WTC11 (cell line): ENCODE measurements around the gene IL17RC. TPM values are rescaled to one million over a fixed set of nuclear protein-coding genes. Genes with fewer than 3 reads are reported as not detected.

ENCODE experiments used
- ATAC-seq: fragments of 200-7000 bp; cut with Tn5 transposase; 2 replicates; pipeline ENCODE4 v1.10.0; 2021; ENCODE audit warnings: mild to moderate bottlenecking, moderate library complexity
- CTCF ChIA-PET: fragments of 300-600 bp; sonication (Branson Sonifier 250); formaldehyde crosslinking; loops from one replicate; lab custom pipeline; 2021; ENCODE audit warnings: antibody characterized with exemption; lab: Charles Lee
- POLR2A ChIA-PET: fragments of 350-600 bp; sonication (Branson Sonifier 250); formaldehyde crosslinking; loops from one replicate; lab custom pipeline; 2021; ENCODE audit warnings: antibody characterized with exemption; lab: Charles Lee
- DNase-seq: peaks from one replicate; pipeline ENCODE4 v3.0.0; 2021; ENCODE audit warnings: low spot score
- H3K27ac Mint-ChIP-seq: 2 replicates; pipeline ENCODE4 v1.8.0; 2021; ENCODE audit warnings: mixed read lengths
- H3K27me3 Mint-ChIP-seq: 2 replicates; pipeline ENCODE4 v1.8.0; 2021; ENCODE audit warnings: low read depth, mild to moderate bottlenecking, moderate library complexity, mixed read lengths
- H3K36me3 Mint-ChIP-seq: 2 replicates; pipeline ENCODE4 v1.8.0; 2021; ENCODE audit warnings: mixed read lengths
- H3K4me1 Mint-ChIP-seq: 2 replicates; pipeline ENCODE4 v1.8.0; 2022; ENCODE audit warnings: mixed read lengths
- H3K4me3 Mint-ChIP-seq: 2 replicates; pipeline ENCODE4 v1.8.0; 2021; ENCODE audit warnings: mild to moderate bottlenecking, moderate library complexity, mixed read lengths
- H3K9me3 Mint-ChIP-seq: 2 replicates; pipeline ENCODE4 v1.8.0; 2021; ENCODE audit warnings: mixed read lengths
- CBFB ChIP-seq: sonication (generic); formaldehyde crosslinking; IDR thresholded peaks from 2 replicates; pipeline ENCODE4 v1.8.1; 2022; ENCODE audit warnings: mild to moderate bottlenecking, low read depth, missing genetic modification reagents
- ELF4 ChIP-seq: sonication (generic); formaldehyde crosslinking; IDR thresholded peaks from 2 replicates; pipeline ENCODE4 v1.8.1; 2022; ENCODE audit warnings: low read depth, mild to moderate bottlenecking, moderate library complexity, missing genetic modification reagents
- ESRRA ChIP-seq: sonication (generic); formaldehyde crosslinking; IDR thresholded peaks from 2 replicates; pipeline ENCODE4 v1.8.1; 2022; ENCODE audit warnings: mild to moderate bottlenecking, missing genetic modification reagents, borderline replicate concordance
- FOXP1 ChIP-seq: sonication (generic); formaldehyde crosslinking; IDR thresholded peaks from 2 replicates; pipeline ENCODE4 v1.8.0; 2022; ENCODE audit warnings: missing genetic modification reagents, mild to moderate bottlenecking, moderate library complexity, borderline replicate concordance
- JUN ChIP-seq: sonication (generic); formaldehyde crosslinking; IDR thresholded peaks from 2 replicates; pipeline ENCODE4 v1.8.0; 2023; ENCODE audit warnings: mild to moderate bottlenecking, missing genetic modification reagents
- NFYB ChIP-seq: sonication (generic); formaldehyde crosslinking; conservative IDR thresholded peaks from 2 replicates; pipeline ENCODE4 v1.8.0; 2022; ENCODE audit warnings: low read depth, missing genetic modification reagents
- NR1H2 ChIP-seq: sonication (generic); formaldehyde crosslinking; IDR thresholded peaks from 2 replicates; pipeline ENCODE4 v1.9.0; 2021; ENCODE audit warnings: mild to moderate bottlenecking, moderate library complexity, missing genetic modification reagents
- RELA ChIP-seq: sonication (generic); formaldehyde crosslinking; IDR thresholded peaks from 2 replicates; pipeline ENCODE4 v1.8.1; 2022; ENCODE audit warnings: missing genetic modification reagents, mild to moderate bottlenecking, borderline replicate concordance
- RORB ChIP-seq: fragments of 250-450 bp; sonication (Bioruptor Pico); IDR thresholded peaks from 2 replicates; pipeline ENCODE4 v1.9.0; 2021; ENCODE audit warnings: mild to moderate bottlenecking
- SOX15 ChIP-seq: fragments of 250-450 bp; sonication (Bioruptor Pico); IDR thresholded peaks from 2 replicates; pipeline ENCODE4 v1.9.0; 2021; ENCODE audit warnings: mild to moderate bottlenecking
- TEAD4 ChIP-seq: sonication (generic); formaldehyde crosslinking; IDR thresholded peaks from 2 replicates; pipeline ENCODE4 v1.8.0; 2022; ENCODE audit warnings: mild to moderate bottlenecking, missing genetic modification reagents
- ZNF138 ChIP-seq: sonication (generic); formaldehyde crosslinking; conservative IDR thresholded peaks from 2 replicates; pipeline ENCODE4 v1.8.1; 2022; ENCODE audit warnings: mild to moderate bottlenecking, moderate library complexity, missing genetic modification reagents
- ZNF219 ChIP-seq: sonication (generic); formaldehyde crosslinking; IDR thresholded peaks from 2 replicates; pipeline ENCODE4 v1.8.0; 2023; ENCODE audit warnings: missing genetic modification reagents, mild to moderate bottlenecking, borderline replicate concordance
- ZNF281 ChIP-seq: sonication (generic); formaldehyde crosslinking; IDR thresholded peaks from 2 replicates; pipeline ENCODE4 v1.8.0; 2023; ENCODE audit warnings: mild to moderate bottlenecking, missing genetic modification reagents
- ZNF512 ChIP-seq: sonication (generic); formaldehyde crosslinking; IDR thresholded peaks from 2 replicates; pipeline ENCODE4 v1.8.1; 2022; ENCODE audit warnings: missing genetic modification reagents, borderline replicate concordance
- ZSCAN18 ChIP-seq: fragments of 250-450 bp; sonication (Bioruptor Pico); IDR thresholded peaks from 2 replicates; pipeline ENCODE4 v2.1.2; 2022; ENCODE audit warnings: mild to moderate bottlenecking, moderate library complexity
- total RNA-seq: library from RNA; stranded (reverse); gene quantifications from 3 replicates; pipeline ENCODE4 v1.2.3, GENCODE V29; 2021
- TF ChIP-seq, protein P1 (sequence below): fragments of 200-600 bp; IDR thresholded peaks from 2 replicates; pipeline ENCODE4 v1.8.0; 2022; ENCODE audit warnings: antibody characterized with exemption
- TF ChIP-seq, protein P2 (sequence below): sonication (generic); formaldehyde crosslinking; IDR thresholded peaks from 2 replicates; pipeline ENCODE4 v1.8.1; 2023; ENCODE audit warnings: mild to moderate bottlenecking, missing genetic modification reagents

The IL17RC gene
- total RNA-seq, 1 experiment from 2014 or later = 10.1 TPM

GRCh38 chr3:9932535-9932842 is 15.6 kb downstream of the IL17RC start:
- ChIA-PET CTCF (interaction anchor here (0.5 to 5.5 kb wide), 31 partner anchors 9 to 430 kb away, joined by 3 to 143 read pairs (median 4); partner anchors contain the start of genes ARPC4, IL17RC, IL17RE and PRRT3), POLR2A (interaction anchor here (1.3 to 2.7 kb wide), 8 partner anchors 14 to 316 kb away, joined by 3 to 35 read pairs (median 6); partner anchors contain the start of genes ARPC4, IL17RE, PRRT3 and TATDN2)
- Mint-ChIP-seq H3K27me3 (peaks cover 10% of the 10 kb centered on the region), H3K4me3 (peak overlapping the region; percentile 93), H3K4me1 (peaks cover 14% of the 10 kb centered on the region), H3K27ac (peak overlapping the region; percentile 74; the same call in 1 of the 2 replicates), H3K9me3 (peaks cover 8% of the 10 kb centered on the region; the same call in 1 of the 2 replicates), H3K36me3 (peaks cover 21% of the 10 kb centered on the region)
- DNase-seq = no peak
- TF ChIP-seq, protein P1, sequence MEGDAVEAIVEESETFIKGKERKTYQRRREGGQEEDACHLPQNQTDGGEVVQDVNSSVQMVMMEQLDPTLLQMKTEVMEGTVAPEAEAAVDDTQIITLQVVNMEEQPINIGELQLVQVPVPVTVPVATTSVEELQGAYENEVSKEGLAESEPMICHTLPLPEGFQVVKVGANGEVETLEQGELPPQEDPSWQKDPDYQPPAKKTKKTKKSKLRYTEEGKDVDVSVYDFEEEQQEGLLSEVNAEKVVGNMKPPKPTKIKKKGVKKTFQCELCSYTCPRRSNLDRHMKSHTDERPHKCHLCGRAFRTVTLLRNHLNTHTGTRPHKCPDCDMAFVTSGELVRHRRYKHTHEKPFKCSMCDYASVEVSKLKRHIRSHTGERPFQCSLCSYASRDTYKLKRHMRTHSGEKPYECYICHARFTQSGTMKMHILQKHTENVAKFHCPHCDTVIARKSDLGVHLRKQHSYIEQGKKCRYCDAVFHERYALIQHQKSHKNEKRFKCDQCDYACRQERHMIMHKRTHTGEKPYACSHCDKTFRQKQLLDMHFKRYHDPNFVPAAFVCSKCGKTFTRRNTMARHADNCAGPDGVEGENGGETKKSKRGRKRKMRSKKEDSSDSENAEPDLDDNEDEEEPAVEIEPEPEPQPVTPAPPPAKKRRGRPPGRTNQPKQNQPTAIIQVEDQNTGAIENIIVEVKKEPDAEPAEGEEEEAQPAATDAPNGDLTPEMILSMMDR = peak; percentile 3; the same call in 1 of the 2 replicates
- TF ChIP-seq CBFB (CRISPR knock-in tag) (no peak), NR1H2 (CRISPR knock-in tag) (no peak)
- no peak; the same call in 1 of the 2 replicates for ATAC-seq

- Mint-ChIP-seq H3K4me1 (peaks cover 14% of the 10 kb centered on the region), H3K36me3 (peaks cover 23% of the 10 kb centered on the region), H3K4me3 (peak overlapping the region; percentile 93), H3K27me3 (peaks cover 10% of the 10 kb centered on the region), H3K27ac (peak overlapping the region; percentile 53; the same call in 1 of the 2 replicates), H3K9me3 (peaks cover 8% of the 10 kb centered on the region; the same call in 1 of the 2 replicates)
- ChIA-PET POLR2A (interaction anchor here (0.6 to 2.7 kb wide), 10 partner anchors 9 to 315 kb away, joined by 3 to 35 read pairs (median 6); partner anchors contain the start of genes ARPC4, IL17RE, PRRT3 and TATDN2), CTCF (interaction anchor here (0.6 to 5.5 kb wide), 34 partner anchors 9 to 431 kb away, joined by 3 to 143 read pairs (median 4); partner anchors contain the start of genes ARPC4, IL17RC, IL17RE and PRRT3)
- DNase-seq (peak; percentile 88), ATAC-seq (peak; percentile 71)
- 0 out of 2 replicates have a peak, but pooled peaks have one; percentile 38 for TF ChIP-seq CBFB (CRISPR knock-in tag)
- TF ChIP-seq RORB (CRISPR knock-in tag) = no peak
- 0 out of 2 replicates have a peak, but pooled peaks have one; percentile 57 for TF ChIP-seq RELA
- no peak for TF ChIP-seq ZSCAN18 (CRISPR knock-in tag)
- TF ChIP-seq JUN (CRISPR knock-in tag) = peak; percentile 67
- TF ChIP-seq, protein P2, sequence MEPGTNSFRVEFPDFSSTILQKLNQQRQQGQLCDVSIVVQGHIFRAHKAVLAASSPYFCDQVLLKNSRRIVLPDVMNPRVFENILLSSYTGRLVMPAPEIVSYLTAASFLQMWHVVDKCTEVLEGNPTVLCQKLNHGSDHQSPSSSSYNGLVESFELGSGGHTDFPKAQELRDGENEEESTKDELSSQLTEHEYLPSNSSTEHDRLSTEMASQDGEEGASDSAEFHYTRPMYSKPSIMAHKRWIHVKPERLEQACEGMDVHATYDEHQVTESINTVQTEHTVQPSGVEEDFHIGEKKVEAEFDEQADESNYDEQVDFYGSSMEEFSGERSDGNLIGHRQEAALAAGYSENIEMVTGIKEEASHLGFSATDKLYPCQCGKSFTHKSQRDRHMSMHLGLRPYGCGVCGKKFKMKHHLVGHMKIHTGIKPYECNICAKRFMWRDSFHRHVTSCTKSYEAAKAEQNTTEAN = no peak
- TF ChIP-seq ESRRA (CRISPR knock-in tag) = no peak
- TF ChIP-seq TEAD4 (CRISPR knock-in tag) = peak; percentile 68; the same call in 1 of the 2 replicates
- TF ChIP-seq FOXP1 = no peak; the same call in none of the 2 replicates
- TF ChIP-seq ZNF138 = 0 out of 2 replicates have a peak, but pooled peaks have one; percentile 40
- no peak for TF ChIP-seq ELF4
- no peak for TF ChIP-seq NFYB (CRISPR knock-in tag)
- TF ChIP-seq ZNF281 = no peak
- TF ChIP-seq, protein P1 = peak; percentile 33
- 0 out of 2 replicates have a peak, but pooled peaks have one; percentile 79 for TF ChIP-seq ZNF219
- TF ChIP-seq ZNF512 (CRISPR knock-in tag) = no peak
- no peak for TF ChIP-seq SOX15 (CRISPR knock-in tag)
Measured at GRCh38 chr3:9932843-9933560, 16.1 kb downstream of the IL17RC start.
